D341Med (cell line): ENCODE results near the gene JPT1.
"Not testable (repeated sequence)": the region's sequence is repeated elsewhere in the genome, so short reads cannot be mapped to it uniquely, and the experiment has no call there.

Source experiments
- DNase-seq: peaks from one replicate; pipeline ENCODE4 v3.0.0; 2012; ENCODE audit warnings: low spot score

Gene JPT1

DNA sequence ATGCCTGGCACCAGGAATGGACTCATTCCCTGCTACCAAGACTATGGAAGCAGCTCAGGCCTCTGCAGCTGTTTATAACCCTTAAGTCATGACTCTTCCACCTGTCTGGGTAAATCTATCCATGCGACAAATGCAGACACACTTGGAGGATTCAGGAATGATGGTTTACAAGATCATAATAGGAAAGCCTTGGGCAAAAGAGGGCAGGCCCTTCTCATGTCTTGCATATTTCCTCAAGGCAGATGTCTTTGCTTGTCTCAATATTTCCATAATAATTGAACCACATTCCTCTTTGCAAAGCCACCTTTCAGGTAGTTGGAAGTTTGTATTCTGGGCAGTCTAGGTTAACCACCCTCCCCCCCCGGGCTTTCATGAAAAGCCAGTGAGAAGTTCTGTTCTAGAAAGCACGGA, 884 bp upstream of the JPT1 start:
- DNase-seq: no peak

GRCh38 chr17:75153780-75154194, 525 bp downstream of the JPT1 start:
- peak; percentile 70 for DNase-seq

DNA sequence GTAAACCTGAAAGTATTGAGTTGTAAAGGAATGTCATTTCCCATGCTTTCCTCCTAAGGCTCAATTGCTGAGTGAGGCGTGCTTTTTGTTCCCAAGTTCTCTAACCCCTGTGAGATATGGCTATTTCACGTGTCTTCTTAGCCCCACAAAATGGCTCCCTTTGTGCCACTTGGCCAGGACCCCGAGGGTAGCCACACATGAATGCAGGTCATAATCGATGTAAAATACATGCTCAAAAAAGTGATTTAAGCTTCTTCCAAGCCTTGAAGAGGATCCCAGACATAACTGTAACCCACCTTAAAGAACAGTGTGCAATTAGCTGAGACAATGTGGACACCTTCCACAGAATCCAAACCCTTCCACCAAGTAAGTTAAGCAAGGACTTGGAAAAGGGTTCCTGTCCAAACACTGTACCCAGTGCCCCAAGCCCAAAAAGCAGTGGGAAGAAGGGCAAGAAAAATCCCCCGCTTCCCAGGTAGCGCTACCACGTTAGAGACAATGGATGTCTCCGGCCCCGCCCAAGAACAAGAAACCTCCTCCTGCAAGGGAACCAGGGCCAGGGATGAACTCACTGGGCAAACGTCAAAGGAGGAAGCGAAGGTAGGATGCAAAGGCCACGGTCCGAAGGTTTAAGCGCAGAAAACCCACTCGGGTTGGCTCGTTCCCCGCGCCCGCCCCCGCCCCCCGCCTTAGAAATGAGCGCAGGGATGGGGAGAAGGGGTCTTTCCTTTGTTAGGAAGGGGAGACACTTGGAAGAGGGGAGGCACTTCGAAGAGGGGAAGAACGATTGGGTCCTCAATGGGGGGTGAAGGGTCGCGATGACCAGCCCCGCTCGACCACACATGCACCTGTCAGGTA, 1.2 kb downstream of the JPT1 start:
- peak; percentile 63 for DNase-seq

DNA sequence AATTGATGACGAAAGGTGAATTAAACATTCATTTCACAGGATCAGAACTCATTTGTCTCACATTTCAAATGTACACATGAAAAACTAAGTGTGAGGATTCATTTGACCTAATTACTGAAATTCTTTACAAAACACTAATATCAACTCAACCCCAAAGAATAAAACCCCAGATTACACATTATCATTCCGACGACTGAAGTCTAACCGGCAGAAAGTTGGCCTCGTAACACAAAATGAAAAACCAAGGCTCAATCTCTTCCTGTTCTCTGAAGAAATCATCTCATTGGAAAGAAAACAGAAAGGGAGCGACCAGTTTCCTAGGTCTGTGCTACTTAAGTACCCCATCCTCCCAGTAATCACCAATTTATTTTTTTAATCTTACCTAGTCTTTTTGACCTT, 1.8 kb downstream of the JPT1 start:
- DNase-seq: no peak

DNA sequence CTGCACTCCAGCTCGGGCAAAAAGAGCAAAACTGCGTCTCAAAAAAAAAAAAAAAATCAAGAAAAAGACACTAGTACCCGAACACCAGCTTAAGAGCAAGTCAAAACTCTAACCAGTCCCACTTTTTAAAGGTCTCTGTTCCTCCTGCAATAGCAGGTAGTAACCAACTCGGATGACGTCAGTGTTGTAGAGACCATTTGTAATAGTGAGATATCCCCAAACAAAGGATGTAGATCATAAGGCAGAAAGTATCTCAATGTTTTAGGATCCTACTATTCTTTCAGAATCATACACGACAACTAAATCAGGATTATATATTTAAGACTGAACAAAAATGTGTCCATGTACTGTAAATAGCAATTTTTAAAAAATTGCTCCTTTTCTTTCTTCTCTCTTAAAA, 2.4 kb downstream of the JPT1 start:
- DNase-seq: no peak

DNA sequence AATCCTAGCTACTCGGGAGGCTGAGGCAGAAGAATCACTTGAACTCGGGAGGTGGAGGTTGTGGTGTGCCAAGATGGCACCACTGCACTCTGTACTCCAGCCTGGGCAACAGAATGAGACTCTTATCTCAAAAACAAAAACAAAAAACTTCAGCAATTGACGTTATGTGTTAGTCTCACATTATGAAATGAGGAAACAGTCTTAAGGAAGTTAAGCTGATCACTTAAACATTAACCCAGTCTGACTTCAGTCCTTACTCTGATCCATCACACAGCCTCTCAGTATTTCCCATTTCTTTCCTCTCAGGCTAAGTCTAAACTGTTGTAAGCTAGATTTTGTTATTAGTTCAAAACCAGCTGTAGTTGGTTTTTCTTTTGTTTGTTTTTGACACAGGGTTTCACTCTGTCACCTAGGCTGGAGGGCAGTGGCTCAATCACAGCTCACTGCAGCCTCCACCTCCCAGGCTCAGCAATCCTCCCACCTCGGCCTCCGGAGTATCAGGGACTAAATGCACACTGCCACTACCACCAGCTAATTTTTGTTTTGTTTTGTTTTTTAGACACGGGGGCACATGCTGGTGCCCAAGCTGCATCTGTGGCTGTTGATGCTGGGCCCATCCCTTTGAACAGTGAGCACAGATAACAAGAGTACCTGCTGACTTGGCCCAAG, 6.3 kb downstream of the JPT1 start:
- no peak for DNase-seq

DNA sequence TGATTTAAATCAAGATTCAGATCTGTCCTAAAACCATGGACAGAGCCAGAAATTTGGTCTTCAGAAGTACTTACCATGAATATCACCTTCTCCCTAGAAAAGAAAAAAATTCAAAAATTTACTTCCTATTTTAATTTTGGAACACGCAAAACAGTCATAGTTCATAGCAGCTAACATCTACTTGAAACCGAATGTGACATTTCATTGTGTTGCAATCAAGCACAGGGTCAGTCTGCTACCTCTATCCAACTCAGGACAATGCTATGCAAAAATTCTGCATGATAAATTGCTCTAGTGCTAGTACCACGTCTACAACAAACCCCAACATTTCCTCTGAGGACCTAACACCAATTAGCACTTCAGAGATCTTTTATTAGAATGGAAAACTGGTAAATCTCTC, 7.7 kb downstream of the JPT1 start:
- DNase-seq: no peak

- no peak for DNase-seq
Measured at GRCh38 chr17:75144816-75145512, 9.3 kb downstream of the JPT1 start.

- no peak for DNase-seq
Measured at GRCh38 chr17:75142236-75142971, 11.9 kb downstream of the JPT1 start.

- no peak for DNase-seq
Measured at GRCh38 chr17:75138519-75138918, 15.8 kb downstream of the JPT1 start.

- DNase-seq: not testable (repeated sequence)
Measured at GRCh38 chr17:75137762-75138161, 16.6 kb downstream of the JPT1 start.

GRCh38 chr17:75135946-75136345, 18.4 kb downstream of the JPT1 start:
- DNase-seq: no peak

- no peak for DNase-seq
Measured at GRCh38 chr17:75135452-75135851, 18.9 kb downstream of the JPT1 start.

GRCh38 chr17:75133607-75134347, 20.5 kb downstream of the JPT1 start:
- DNase-seq: not testable (repeated sequence)

GRCh38 chr17:75133001-75133400, 21.3 kb downstream of the JPT1 start:
- DNase-seq: no peak

DNA sequence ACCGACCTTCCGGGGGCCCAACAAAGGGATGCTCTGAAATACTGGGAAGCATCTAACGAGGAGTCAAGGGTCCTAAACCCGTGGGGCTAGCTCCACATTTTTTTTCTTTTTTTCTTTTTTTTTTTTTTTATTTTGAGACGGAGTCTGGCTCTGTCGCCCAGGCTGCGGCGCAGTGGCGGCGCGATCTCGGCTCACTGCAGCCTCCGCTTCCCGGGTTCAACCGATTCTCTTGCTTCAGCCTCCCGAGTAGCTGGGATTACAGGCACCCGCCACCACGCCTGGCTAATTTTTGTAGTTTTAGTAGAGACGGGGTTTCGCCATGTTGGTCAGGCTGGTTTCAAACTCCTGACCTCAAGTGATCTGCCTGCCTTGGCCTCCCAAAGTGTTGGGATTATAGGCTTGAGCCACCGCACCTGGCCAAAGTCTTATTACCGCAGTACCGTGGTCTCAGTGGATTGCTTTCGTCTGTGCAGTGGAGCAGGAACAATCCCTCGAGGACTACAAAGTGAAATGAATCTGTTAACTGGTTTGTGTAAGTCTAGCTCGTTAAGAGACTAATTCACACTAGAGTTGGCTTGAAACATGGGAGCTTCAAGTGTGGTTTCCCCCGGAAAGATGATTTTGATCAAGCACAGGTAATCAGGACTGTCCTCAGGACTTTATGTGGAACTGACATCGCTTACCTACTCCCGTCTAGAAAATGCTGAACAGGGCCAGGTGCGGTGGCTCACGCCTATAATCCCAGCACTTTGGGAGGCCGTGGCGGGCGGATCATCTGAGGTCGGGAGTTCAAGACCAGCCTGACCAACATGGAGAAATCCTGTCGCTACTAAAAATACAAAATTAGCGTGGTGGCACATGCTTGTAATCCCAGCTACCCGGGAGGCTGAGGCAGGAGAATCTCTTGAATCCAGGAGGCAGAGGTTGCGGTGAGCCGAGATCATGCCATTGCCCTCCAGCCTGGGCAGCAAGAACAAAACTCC, 22.0 kb downstream of the JPT1 start:
- not testable (repeated sequence) for DNase-seq

- peak; percentile 96 for DNase-seq
Measured at GRCh38 chr17:75131278-75132017, 22.9 kb downstream of the JPT1 start, which contains the start of gene NT5C. NT5C (minus strand) TSS chr17:75131742; CDS start chr17:75131707, 35 bp downstream.

DNA sequence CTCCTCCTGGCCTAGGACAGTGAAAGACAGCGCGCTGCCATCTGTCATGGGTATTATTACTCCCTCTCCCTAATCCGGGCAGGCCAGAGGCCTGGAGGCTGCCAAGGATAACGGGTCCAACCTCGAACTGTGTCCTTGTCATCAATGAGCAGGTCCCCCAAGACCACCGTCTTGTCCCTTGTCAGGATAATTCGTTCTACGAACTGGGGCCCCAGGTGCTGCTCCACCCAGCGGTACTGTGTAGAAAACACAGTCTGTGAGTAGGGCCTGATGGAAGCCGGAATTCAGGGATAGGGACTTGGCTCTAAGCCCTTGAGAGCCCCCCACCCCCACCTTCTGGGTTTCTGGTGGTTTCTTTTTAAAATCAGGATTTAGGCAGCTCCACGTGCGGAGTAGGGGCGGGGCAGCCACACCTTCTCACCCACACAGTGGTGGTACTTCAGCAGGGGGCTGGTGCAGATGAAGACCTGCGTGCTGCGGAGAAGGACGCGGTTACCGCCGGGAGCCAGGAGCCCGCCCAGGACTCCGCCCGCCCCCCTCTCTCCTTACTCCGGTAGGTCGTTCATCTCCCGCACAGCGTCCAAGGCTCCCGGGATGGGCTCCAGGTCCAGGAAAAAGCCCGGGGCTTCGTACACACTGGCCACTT, 23.6 kb downstream of the JPT1 start:
- DNase-seq: peak; percentile 81
